ENCODE data around the gene DGAT2.

DGAT2 gene

GRCh38 chr11:75792997-75793800 lies 24.6 kb downstream of the DGAT2 start:
- Mint-ChIP-seq H3K4me3 (no peak overlapping the region), H3K9me3 (no peaks in the 10 kb centered on the region), H3K27me3 (ENCODE audit: low read depth, poor library complexity) (peaks cover 21% of the 10 kb centered on the region), H3K4me1 (peaks cover 12% of the 10 kb centered on the region), H3K36me3 (ENCODE audit: low read depth) (no peaks in the 10 kb centered on the region), H3K27ac (peak overlapping the region; percentile 29)
- DNase-seq = no peak
- no peak for TF ChIP-seq CTCF (IDR thresholded peaks at IDR 0.05)

GRCh38 chr11:75793966-75794365 lies 25.4 kb downstream of the DGAT2 start:
- Mint-ChIP-seq H3K27me3 (ENCODE audit: low read depth, poor library complexity) (peaks cover 14% of the 10 kb centered on the region), H3K4me3 (no peak overlapping the region), H3K9me3 (no peaks in the 10 kb centered on the region), H3K36me3 (ENCODE audit: low read depth) (no peaks in the 10 kb centered on the region), H3K4me1 (peaks cover 12% of the 10 kb centered on the region), H3K27ac (no peak overlapping the region)
- DNase-seq = no peak
- no peak for TF ChIP-seq CTCF (IDR thresholded peaks at IDR 0.05)

DNA sequence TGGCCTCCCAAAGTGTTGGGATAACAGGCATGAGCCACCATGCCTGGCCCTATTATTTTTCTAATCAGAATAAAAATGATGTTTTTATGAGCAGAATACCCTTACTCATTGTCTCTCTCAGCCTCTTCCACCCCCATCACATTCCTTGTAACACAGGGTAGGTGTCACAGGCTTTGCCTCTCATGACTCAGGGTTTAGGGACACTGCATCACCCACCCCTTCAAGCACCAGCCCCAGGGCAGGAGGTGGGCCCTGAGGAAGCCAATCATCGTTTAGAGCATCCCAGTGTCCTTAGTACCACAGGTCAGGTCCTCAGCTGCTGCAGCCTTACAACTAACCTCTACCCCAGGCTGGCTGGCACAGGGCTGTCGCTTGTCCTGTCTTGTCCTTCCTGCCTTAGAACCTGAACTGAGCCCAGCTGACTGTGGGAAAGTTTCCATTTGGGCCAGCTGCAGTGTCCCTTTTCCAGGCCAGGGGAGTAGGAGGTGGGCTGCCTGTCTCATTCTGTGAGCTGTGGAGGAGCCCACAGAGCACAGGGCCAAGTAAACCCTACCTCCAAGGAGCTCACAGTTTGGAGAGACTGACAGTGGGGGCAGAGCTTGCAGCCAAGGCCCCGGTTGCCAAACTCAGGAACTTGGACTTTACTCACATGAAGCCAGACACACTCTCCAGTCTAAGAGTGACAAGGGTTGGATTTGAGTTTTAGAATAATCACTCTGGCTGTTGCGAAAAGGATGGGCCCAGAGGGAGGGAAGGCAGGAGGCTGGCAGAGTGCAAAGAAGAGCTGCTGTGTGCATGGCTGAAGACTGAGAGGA lies 26.9 kb downstream of the DGAT2 start:
- H3K4me1 Mint-ChIP-seq = peaks cover 12% of the 10 kb centered on the region
- peaks cover 7% of the 10 kb centered on the region for H3K27me3 Mint-ChIP-seq (ENCODE audit: low read depth, poor library complexity)
- no peak overlapping the region for H3K27ac Mint-ChIP-seq
- no peak overlapping the region for H3K4me3 Mint-ChIP-seq
- TF ChIP-seq CTCF (IDR thresholded peaks at IDR 0.05) = no peak
- no peak for DNase-seq
- H3K9me3 Mint-ChIP-seq = no peaks in the 10 kb centered on the region
- no peaks in the 10 kb centered on the region for H3K36me3 Mint-ChIP-seq (ENCODE audit: low read depth)

GRCh38 chr11:75796091-75796435 lies 27.5 kb downstream of the DGAT2 start:
- TF ChIP-seq CTCF (IDR thresholded peaks at IDR 0.05) = no peak
- H3K4me3 Mint-ChIP-seq = no peak overlapping the region
- no peak overlapping the region for H3K27ac Mint-ChIP-seq
- no peak for DNase-seq
- no peaks in the 10 kb centered on the region for H3K36me3 Mint-ChIP-seq (ENCODE audit: low read depth)
- H3K9me3 Mint-ChIP-seq = no peaks in the 10 kb centered on the region
- H3K4me1 Mint-ChIP-seq = peaks cover 12% of the 10 kb centered on the region
- peaks cover 4% of the 10 kb centered on the region for H3K27me3 Mint-ChIP-seq (ENCODE audit: low read depth, poor library complexity)

- peak; percentile 14 for DNase-seq
- Mint-ChIP-seq H3K36me3 (ENCODE audit: low read depth) (no peaks in the 10 kb centered on the region), H3K4me3 (no peak overlapping the region), H3K9me3 (no peaks in the 10 kb centered on the region), H3K27ac (no peak overlapping the region), H3K27me3 (ENCODE audit: low read depth, poor library complexity) (peaks cover 4% of the 10 kb centered on the region), H3K4me1 (peaks cover 12% of the 10 kb centered on the region)
- TF ChIP-seq CTCF (IDR thresholded peaks at IDR 0.05) = no peak
Observed at GRCh38 chr11:75797116-75797515, 28.5 kb downstream of the DGAT2 start.

Data from nephron progenitor cell (in vitro differentiated cells).